HEK293T (cell line): ENCODE measurements around the gene DNAJC5.

Experiments
- ARNT ChIP-seq: fragments of 450-650 bp; IDR thresholded peaks from 2 replicates; pipeline ENCODE4 v1.6.1; 2017; ENCODE audit warnings: mild to moderate bottlenecking
- BHLHE40 ChIP-seq: fragments of 450-650 bp; IDR thresholded peaks from 2 replicates; pipeline ENCODE4 v1.6.1; 2016; ENCODE audit warnings: mild to moderate bottlenecking, moderate library complexity, borderline replicate concordance
- CTBP1 ChIP-seq: fragments of 450-650 bp; IDR thresholded peaks from 2 replicates; pipeline ENCODE4 v1.6.1; 2016; ENCODE audit warnings: borderline replicate concordance
- ELF4 ChIP-seq: fragments of 450-650 bp; IDR thresholded peaks from 2 replicates; pipeline ENCODE4 v1.6.1; 2017; ENCODE audit warnings: antibody characterized with exemption
- FOXA1 ChIP-seq: fragments of 450-650 bp; IDR thresholded peaks from 2 replicates; pipeline ENCODE4 v1.6.1; 2016; ENCODE audit warnings: mild to moderate bottlenecking
- FOXK2 ChIP-seq: fragments of 450-650 bp; IDR thresholded peaks from 2 replicates; pipeline ENCODE4 v1.6.1; 2016; ENCODE audit warnings: mild to moderate bottlenecking
- FOXM1 ChIP-seq: fragments of 450-650 bp; IDR thresholded peaks from 2 replicates; pipeline ENCODE4 v1.6.1; 2017; ENCODE audit warnings: mild to moderate bottlenecking, borderline replicate concordance
- L3MBTL2 ChIP-seq: fragments of 450-650 bp; conservative IDR thresholded peaks from 2 replicates; pipeline ENCODE4 v1.6.1; 2016; ENCODE audit warnings: mild to moderate bottlenecking
- NFRKB ChIP-seq: fragments of 450-650 bp; IDR thresholded peaks from 2 replicates; pipeline ENCODE4 v1.6.1; 2016; ENCODE audit warnings: mild to moderate bottlenecking, moderate library complexity
- PKNOX1 ChIP-seq: fragments of 450-650 bp; IDR thresholded peaks from 2 replicates; pipeline ENCODE4 v1.6.1; 2016
- SP1 ChIP-seq: fragments of 450-650 bp; IDR thresholded peaks from 2 replicates; pipeline ENCODE4 v1.6.1; 2017
- SUZ12 ChIP-seq: fragments of 450-650 bp; IDR thresholded peaks from 2 replicates; pipeline ENCODE4 v1.6.1; 2016; ENCODE audit warnings: mild to moderate bottlenecking

- TF ChIP-seq FOXK2 (no peak), BHLHE40 (no peak), ELF4 (no peak), L3MBTL2 (no peak), FOXA1 (no peak), FOXM1 (no peak), ARNT (no peak), SUZ12 (no peak), SP1 (no peak), PKNOX1 (no peak), CTBP1 (no peak), NFRKB (no peak)
Observed at GRCh38 chr20:63848003-63848911, 46.7 kb upstream of the DNAJC5 start.
